ENCODE results near the gene MRPS26.

DNA sequence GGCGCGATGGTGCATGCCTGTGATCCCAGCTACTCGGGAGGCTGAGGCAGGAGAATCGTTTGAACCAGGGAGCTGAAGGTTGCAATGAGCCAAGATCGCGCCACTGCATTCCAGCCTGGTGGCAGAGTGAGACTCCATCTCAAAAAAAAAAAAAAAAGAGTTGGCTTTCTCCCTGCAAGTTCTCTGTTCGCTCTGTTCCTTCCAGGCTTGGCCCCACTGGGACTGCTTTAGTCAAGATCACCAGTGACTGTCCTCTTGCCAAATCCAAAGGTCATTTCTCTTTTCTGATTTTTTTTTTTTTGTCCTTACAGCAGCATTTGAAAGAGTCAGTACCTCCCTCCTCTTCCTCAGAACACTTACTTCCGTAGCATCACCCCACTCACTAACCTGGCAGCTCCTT lies 13.2 kb upstream of the MRPS26 start:
- TF ChIP-seq ZNF24 (tag by site-specific recombination; IDR thresholded peaks at IDR 0.05): no peak
- TF ChIP-seq ZNF274 (IDR thresholded peaks at IDR 0.05; ENCODE audit: low read length): no peak
- no peak for TF ChIP-seq ZNF274 (tag by site-specific recombination; IDR thresholded peaks at IDR 0.05; ENCODE audit: borderline replicate concordance)
- TF ChIP-seq, protein P1, sequence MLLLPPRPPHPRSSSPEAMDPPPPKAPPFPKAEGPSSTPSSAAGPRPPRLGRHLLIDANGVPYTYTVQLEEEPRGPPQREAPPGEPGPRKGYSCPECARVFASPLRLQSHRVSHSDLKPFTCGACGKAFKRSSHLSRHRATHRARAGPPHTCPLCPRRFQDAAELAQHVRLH (tag by site-specific recombination; IDR thresholded peaks at IDR 0.05): no peak
